Common myeloid progenitor, CD34-positive (primary cell): ENCODE data around the gene FAS. TPM values are rescaled to one million over a fixed set of nuclear protein-coding genes. Genes with fewer than 3 reads are reported as not detected.

Experiments
- CTCF ChIA-PET: fragments of 350-600 bp; sonication (Branson Sonifier 250); formaldehyde crosslinking; loops from one replicate; lab custom pipeline; 2021; ENCODE audit warnings: antibody characterized with exemption; lab: Charles Lee
- POLR2A ChIA-PET: fragments of 350-600 bp; sonication (Branson Sonifier 250); formaldehyde crosslinking; loops from one replicate; lab custom pipeline; 2021; ENCODE audit warnings: antibody characterized with exemption; lab: Charles Lee
- DNase-seq, 3 donors: peaks; one replicate each; pipeline versions ENCODE4 v3.0.0 to v3.0.0-alpha.2; 2013
- H3K27ac ChIP-seq, 2 experiments: 1 replicate in 1 of 2; 2 replicates in 1 of 2; pipeline ENCODE4 v1.7.0; 2013; ENCODE audit warnings: inconsistent platforms in 2 of 2, low read length in 2 of 2, mild to moderate bottlenecking in 2 of 2, low read depth in 1 of 2, moderate library complexity in 1 of 2; ENCODE audit not compliant: severe bottlenecking in 2 of 2, insufficient read depth in 1 of 2, poor library complexity in 1 of 2
- H3K27me3 ChIP-seq, 5 experiments: replicated peaks in 2 of 5; 1 replicate in 3 of 5; 2 replicates in 2 of 5; pipeline versions ENCODE4 v1.6.1 to v1.7.0; 2013; ENCODE audit warnings: low read length in 4 of 5, mild to moderate bottlenecking in 2 of 5, moderate library complexity in 2 of 5, inconsistent platforms in 1 of 5; ENCODE audit not compliant: insufficient read depth in 5 of 5, control insufficient read depth in 4 of 5
- H3K36me3 ChIP-seq, 4 experiments: 1 replicate in 2 of 4; 2 replicates in 2 of 4; pipeline versions ENCODE4 v1.6.1 to v1.7.0; 2013; ENCODE audit warnings: low read length in 3 of 4, control low read depth in 1 of 4, mild to moderate bottlenecking in 1 of 4; ENCODE audit not compliant: control insufficient read depth in 4 of 4, insufficient read depth in 4 of 4
- H3K4me1 ChIP-seq, 4 experiments: 1 replicate in 3 of 4; 2 replicates in 1 of 4; pipeline versions ENCODE4 v1.6.1 to v1.7.1; 2013; ENCODE audit warnings: low read length in 3 of 4, mild to moderate bottlenecking in 3 of 4, control low read depth in 1 of 4, inconsistent platforms in 1 of 4, moderate library complexity in 1 of 4; ENCODE audit not compliant: control insufficient read depth in 4 of 4, insufficient read depth in 4 of 4; ENCODE audit errors: control extremely low read depth in 1 of 4
- H3K4me3 ChIP-seq, 7 experiments: 1 replicate in 4 of 7; 2 replicates in 3 of 7; pipeline versions ENCODE4 v1.5.1 to v1.7.0; 2013; ENCODE audit warnings: mild to moderate bottlenecking in 7 of 7, low read length in 6 of 7, moderate library complexity in 6 of 7, inconsistent platforms in 2 of 7, low read depth in 2 of 7, control low read depth in 1 of 7; ENCODE audit not compliant: insufficient read depth in 4 of 7, control insufficient read depth in 1 of 7; ENCODE audit errors: extremely low read depth in 1 of 7
- H3K9me3 ChIP-seq, 5 experiments: 1 replicate in 4 of 5; 2 replicates in 1 of 5; pipeline versions ENCODE4 v1.6.1 to v1.7.1; 2013; ENCODE audit warnings: low read length in 4 of 5, mild to moderate bottlenecking in 2 of 5, inconsistent platforms in 1 of 5, low read depth in 1 of 5, moderate library complexity in 1 of 5; ENCODE audit not compliant: control insufficient read depth in 4 of 5, insufficient read depth in 2 of 5; ENCODE audit errors: control extremely low read depth in 1 of 5
- WGBS: methylation state at CpG from one replicate; pipeline ENCODE4 v1.1.5; 2013; ENCODE audit not compliant: insufficient coverage; 5-methylcytosine and 5-hydroxymethylcytosine counted together
- polyA plus RNA-seq: library from polyadenylated mRNA; unstranded; fragments of 120-200 nt; gene quantifications from one replicate; pipeline ENCODE4 v1.2.1, GENCODE V29; 2013

Gene FAS
- 8.3 TPM for polyA plus RNA-seq

GRCh38 chr10:88990384-88991160 lies at the start of gene FAS:
FAS (plus strand) TSS chr10:88990798; CDS start chr10:88990877, 79 bp downstream.
- Histone ChIP-seq H3K4me3 (peak within 1 kb of the TSS; percentile 75 to 98 (median 94)), H3K4me1 (peaks cover 16 to 55% (median 36%) of the 10 kb centered on the region in 4 experiments), H3K9me3 (no peaks in the 10 kb centered on the region), H3K36me3 (no peaks in the 10 kb centered on the region), H3K27ac (peak within 1 kb of the TSS; percentile 48 to 88), H3K27me3 (no peaks in the 10 kb centered on the region)
- CTCF ChIA-PET = interaction anchor here (0.7 to 5.8 kb wide), 17 partner anchors 8 to 225 kb away, joined by 3 to 58 read pairs (median 4); no protein-coding TSS in a partner anchor
- WGBS = 0% methylated on average over 39 of the region's 51 CpGs
- POLR2A ChIA-PET = interaction anchor here (0.6 kb wide), 1 partner anchor 627 kb away, joined by 3 read pairs; no protein-coding TSS in a partner anchor
- DNase-seq = peak; percentile 48 to 75 (median 74)

GRCh38 chr10:88941026-88941425 lies 49.6 kb upstream of the FAS start:
- Histone ChIP-seq H3K4me1 (peaks cover 0 to 7% (median 1%) of the 10 kb centered on the region in 4 experiments), H3K9me3 (no peaks in the 10 kb centered on the region), H3K27ac (no peak overlapping the region), H3K27me3 (no peaks in the 10 kb centered on the region), H3K4me3 (no peak overlapping the region), H3K36me3 (peaks cover 0 to 21% (median 1%) of the 10 kb centered on the region in 4 experiments)
- POLR2A ChIA-PET = no interaction called here
- DNase-seq = no peak
- CTCF ChIA-PET = interaction anchor here (0.8 to 1.6 kb wide), 3 partner anchors 9 to 273 kb away, joined by 3 to 5 read pairs (median 3); no protein-coding TSS in a partner anchor
- WGBS = 98% methylated on average over 5 of the region's 6 CpGs

GRCh38 chr10:88943778-88944177 lies 46.8 kb upstream of the FAS start:
- peaks cover 0 to 9% (median 0%) of the 10 kb centered on the region in 4 experiments for H3K36me3 ChIP-seq
- no peak overlapping the region for H3K4me3 ChIP-seq
- H3K9me3 ChIP-seq = no peaks in the 10 kb centered on the region
- 100% methylated on average over 3 of the region's 3 CpGs for WGBS
- no peak for DNase-seq
- no peak overlapping the region for H3K27ac ChIP-seq
- peaks cover 0 to 7% (median 1%) of the 10 kb centered on the region in 4 experiments for H3K4me1 ChIP-seq
- H3K27me3 ChIP-seq = no peaks in the 10 kb centered on the region
- CTCF ChIA-PET = interaction anchor here (0.8 to 4.0 kb wide), 8 partner anchors 10 to 267 kb away, joined by 3 to 28 read pairs (median 4); partner anchors contain the start of gene FAS
- POLR2A ChIA-PET = no interaction called here

GRCh38 chr10:88944813-88945212 lies 45.8 kb upstream of the FAS start:
- Histone ChIP-seq H3K4me3 (no peak overlapping the region), H3K4me1 (peaks cover 0 to 7% (median 1%) of the 10 kb centered on the region in 4 experiments), H3K27me3 (no peaks in the 10 kb centered on the region), H3K27ac (no peak overlapping the region), H3K9me3 (no peaks in the 10 kb centered on the region), H3K36me3 (peaks cover 0 to 5% (median 0%) of the 10 kb centered on the region in 4 experiments)
- ChIA-PET CTCF (interaction anchor here (0.6 to 4.0 kb wide), 8 partner anchors 8 to 273 kb away, joined by 3 to 28 read pairs (median 6); partner anchors contain the start of gene FAS), POLR2A (no interaction called here)
- DNase-seq = no peak
- 60% methylated on average over 1 of the region's 3 CpGs for WGBS

GRCh38 chr10:88946200-88946599 lies 44.4 kb upstream of the FAS start:
- POLR2A ChIA-PET = no interaction called here
- Histone ChIP-seq H3K27me3 (no peaks in the 10 kb centered on the region), H3K27ac (no peak overlapping the region), H3K4me1 (peaks cover 0 to 16% (median 4%) of the 10 kb centered on the region in 4 experiments), H3K4me3 (no peak overlapping the region), H3K9me3 (no peaks in the 10 kb centered on the region), H3K36me3 (peaks cover 0 to 2% (median 0%) of the 10 kb centered on the region in 4 experiments)
- no peak for DNase-seq
- 100% methylated on average over 1 of the region's 1 CpG for WGBS
- CTCF ChIA-PET = interaction anchor here (1.2 to 2.8 kb wide), 4 partner anchors 10 to 272 kb away, joined by 3 to 9 read pairs (median 8); partner anchors contain the start of gene FAS

- H3K9me3 ChIP-seq = no peaks in the 10 kb centered on the region
- ChIA-PET POLR2A (interaction anchor here (0.6 kb wide), 1 partner anchor 293 kb away, joined by 3 read pairs; no protein-coding TSS in a partner anchor), CTCF (interaction anchor here (1.2 to 2.8 kb wide), 3 partner anchors 14 to 271 kb away, joined by 3 to 9 read pairs (median 4); no protein-coding TSS in a partner anchor)
- 100% methylated on average over 4 of the region's 6 CpGs for WGBS
- H3K4me1 ChIP-seq = peaks cover 0 to 16% (median 4%) of the 10 kb centered on the region in 4 experiments
- no peaks in the 10 kb centered on the region for H3K27me3 ChIP-seq
- H3K36me3 ChIP-seq = no peaks in the 10 kb centered on the region
- no peak overlapping the region for H3K27ac ChIP-seq
- H3K4me3 ChIP-seq = no peak overlapping the region
- DNase-seq = no peak
Measured at GRCh38 chr10:88946965-88947590, 43.5 kb upstream of the FAS start.
